HG03060 (cell line): ENCODE data around the gene SAA4.
"Not testable (repeated sequence)": the region's sequence is repeated elsewhere in the genome, so short reads cannot be mapped to it uniquely, and the experiment has no call there.

Source experiments
- ATAC-seq: cut with Tn5 transposase; IDR thresholded peaks from one replicate; pipeline ENCODE4 v1.9.1; 2021; ENCODE audit warnings: low read depth, moderate number of reproducible peaks; ENCODE audit not compliant: unreplicated experiment

Gene SAA4

DNA sequence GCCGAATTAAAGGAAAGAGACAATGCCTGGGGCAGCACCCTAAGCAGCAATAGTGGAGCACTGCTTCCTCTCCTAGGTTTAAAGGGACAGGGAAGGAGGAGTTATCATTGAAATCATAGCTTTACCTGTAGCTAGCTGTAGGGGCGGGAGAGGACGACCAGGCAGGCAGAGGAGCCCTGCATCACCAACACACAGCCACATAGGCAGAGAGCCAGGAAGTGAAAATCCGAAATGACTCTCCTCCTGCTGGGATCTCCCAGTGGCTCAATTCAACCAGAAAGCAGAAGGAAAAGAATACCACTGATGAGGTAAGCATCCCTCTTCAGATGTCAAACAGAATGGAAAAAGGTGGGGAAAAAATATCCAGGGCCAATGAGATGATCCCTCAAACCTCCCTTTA lies 43.6 kb downstream of the SAA4 start:
- ATAC-seq, result no peak

GRCh38 chr11:18191376-18191775 lies 45.2 kb downstream of the SAA4 start:
- no peak for ATAC-seq

DNA sequence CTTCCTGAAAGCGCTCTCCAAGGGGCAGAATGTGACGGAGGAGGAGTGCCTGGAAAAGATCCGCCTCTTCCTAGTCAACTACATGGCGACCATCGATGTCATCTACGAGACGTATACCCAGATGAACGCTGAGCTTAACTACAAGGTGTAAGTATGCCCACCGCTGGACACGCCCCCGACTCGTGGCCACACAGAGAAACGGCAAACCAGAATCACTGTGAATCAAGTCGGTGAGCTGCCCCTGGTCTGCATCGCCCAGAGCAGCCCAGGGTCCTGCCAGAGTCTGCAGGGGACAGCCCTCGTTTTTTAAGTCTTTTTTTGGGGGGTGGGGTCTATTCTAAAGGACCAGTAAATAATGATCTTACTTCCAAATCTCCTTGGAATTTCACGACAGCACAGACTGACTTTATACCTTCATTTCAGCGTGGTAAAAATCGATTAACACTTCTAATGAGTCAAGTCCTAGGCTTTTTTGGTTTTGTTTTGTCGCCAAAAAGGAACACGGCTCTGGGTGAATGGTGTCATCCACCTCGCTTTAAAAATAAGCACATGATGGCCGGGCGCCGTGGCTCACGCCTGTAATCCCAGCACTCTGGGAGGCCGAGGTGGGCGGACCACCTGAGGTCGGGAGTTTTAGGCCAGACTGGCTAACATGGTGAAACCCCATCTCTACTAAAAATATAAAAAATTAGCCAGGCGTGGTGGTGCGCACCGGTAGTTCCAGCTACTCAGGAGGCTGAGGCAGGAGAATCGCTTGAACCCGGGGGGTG lies 46.9 kb downstream of the SAA4 start:
- ATAC-seq, result not testable (repeated sequence)

DNA sequence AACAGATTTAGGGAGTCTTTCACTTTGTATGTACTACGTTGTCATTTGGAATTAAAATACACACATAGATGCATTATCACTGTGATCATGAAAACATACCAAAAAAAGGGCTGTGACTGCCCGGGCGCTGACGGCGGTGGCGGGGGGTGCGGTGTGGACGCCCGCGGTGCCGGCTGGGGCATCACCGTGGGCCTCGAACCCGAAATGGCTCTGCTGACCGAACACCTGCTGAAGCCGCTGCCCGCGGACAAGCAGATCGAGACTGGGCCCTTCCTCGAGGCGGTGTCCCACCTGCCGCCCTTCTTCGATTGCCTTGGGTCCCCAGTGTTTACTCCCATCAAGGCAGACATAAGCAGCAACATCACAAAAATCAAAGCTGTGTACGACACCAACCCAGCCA lies 47.8 kb downstream of the SAA4 start:
- no peak for ATAC-seq
